ENCODE data around the gene NKAIN2.

NKAIN2 gene

GRCh38 chr6:124869416-124869815 is 1065.8 kb downstream of the NKAIN2 start:
- DNase-seq = no peak

GRCh38 chr6:124870611-124871459 is 1067.2 kb downstream of the NKAIN2 start:
- DNase-seq = no peak

- no peak for DNase-seq
Measured at GRCh38 chr6:124872361-124873065, 1068.8 kb downstream of the NKAIN2 start.

- no peak for DNase-seq
Measured at GRCh38 chr6:124873066-124873410, 1069.4 kb downstream of the NKAIN2 start.

Measured in cortex of kidney (tissue), 1 donor.